CD4-positive, alpha-beta T cell (primary cell): Measurements from ENCODE around the gene RMND5A. TPM values are rescaled to one million over a fixed set of nuclear protein-coding genes. Genes with fewer than 3 reads are reported as not detected.
A peak's percentile ranks its signal among the peaks of the same experiment; 100 is the strongest.

Source experiments
- ATAC-seq: fragments of 200-7000 bp; cut with Tn5 transposase; one replicate; pipeline ENCODE4 v1.10.0; 2022; ENCODE audit warnings: mild to moderate bottlenecking; ENCODE audit not compliant: poor library complexity
- CTCF ChIA-PET: fragments of 350-600 bp; sonication (Branson Sonifier 250); formaldehyde crosslinking; loops from one replicate; lab custom pipeline; 2021; ENCODE audit warnings: antibody characterized with exemption, inconsistent platforms; lab: Charles Lee
- POLR2A ChIA-PET: fragments of 350-600 bp; sonication (Branson Sonifier 250); formaldehyde crosslinking; loops from one replicate; lab custom pipeline; 2021; ENCODE audit warnings: antibody characterized with exemption, inconsistent platforms; lab: Charles Lee
- DNase-seq, 14 experiments: peaks; one replicate each; pipeline ENCODE4 v3.0.0-alpha.2; 2013 to 2020; ENCODE audit warnings: mixed read lengths in 2 of 14
- H3K27ac ChIP-seq, 2 donors: one replicate each; pipeline versions ENCODE4 v1.5.1 to v1.7.0; 2013; ENCODE audit warnings: low read length in 2 of 2, low read depth in 1 of 2, mild to moderate bottlenecking in 1 of 2
- H3K27me3 ChIP-seq, 2 experiments: 1 replicate in 1 of 2; 2 replicates in 1 of 2; pipeline versions ENCODE4 v1.6.1 to v1.7.0; 2013; ENCODE audit warnings: low read length in 2 of 2, control low read depth in 1 of 2, mild to moderate bottlenecking in 1 of 2, moderate library complexity in 1 of 2; ENCODE audit not compliant: insufficient read depth in 2 of 2, control insufficient read depth in 1 of 2
- H3K36me3 ChIP-seq: one replicate; pipeline ENCODE4 v1.6.1; 2013; ENCODE audit warnings: low read length, control low read depth; ENCODE audit not compliant: insufficient read depth
- H3K4me1 ChIP-seq: one replicate; pipeline ENCODE4 v1.6.1; 2013; ENCODE audit warnings: low read length, control low read depth; ENCODE audit not compliant: insufficient read depth
- H3K4me3 ChIP-seq: one replicate; pipeline ENCODE4 v1.5.1; 2013; ENCODE audit warnings: mild to moderate bottlenecking, low read length, moderate library complexity
- H3K9me3 ChIP-seq, 2 experiments: 1 replicate in 1 of 2; 2 replicates in 1 of 2; pipeline versions ENCODE4 v1.6.1 to v1.7.0; 2013; ENCODE audit warnings: low read length in 2 of 2, mild to moderate bottlenecking in 2 of 2, control low read depth in 1 of 2, moderate library complexity in 1 of 2; ENCODE audit not compliant: control insufficient read depth in 1 of 2, insufficient read depth in 1 of 2
- H3K27ac Mint-ChIP-seq: one replicate; pipeline ENCODE4 v1.8.0; 2020; ENCODE audit warnings: mixed read lengths
- H3K27me3 Mint-ChIP-seq: one replicate; pipeline ENCODE4 v1.8.0; 2021; ENCODE audit warnings: mixed read lengths
- H3K36me3 Mint-ChIP-seq: one replicate; pipeline ENCODE4 v1.8.0; 2021; ENCODE audit warnings: low read depth, mixed read lengths
- H3K4me1 Mint-ChIP-seq: one replicate; pipeline ENCODE4 v1.8.0; 2021; ENCODE audit warnings: low read depth, mixed read lengths
- H3K4me3 Mint-ChIP-seq: one replicate; pipeline ENCODE4 v1.8.0; 2020; ENCODE audit warnings: mild to moderate bottlenecking, mixed read lengths
- H3K9me3 Mint-ChIP-seq: one replicate; pipeline ENCODE4 v1.8.0; 2020; ENCODE audit warnings: mixed read lengths
- intact Hi-C, 2 experiments: fragments of 100-400 bp; cut with DNase I in 1 of 2; cut with micrococcal nuclease in 1 of 2; formaldehyde crosslinking; loops; one replicate each; pipeline versions ENCODE4 v1.15.1 to v1.9.0; 2023 to 2025; cut with DNase I, micrococcal nuclease
- total RNA-seq, 174 experiments: library from RNA in 2 of 174; stranded (reverse) in 2 of 174; gene quantifications; one replicate each; pipeline ENCODE4 v1.2.3 and lab custom pipeline; 2021 to 2026
- TF ChIP-seq, protein P1 (sequence below): fragments of 200-600 bp; IDR thresholded peaks from one replicate; pipeline ENCODE4 v1.8.0; 2022; ENCODE audit warnings: antibody characterized with exemption, mild to moderate bottlenecking

RMND5A gene
- total RNA-seq, 2 experiments from 2014 or later: 20.5 to 21.4 TPM

- Mint-ChIP-seq H3K4me1 (peaks cover 4% of the 10 kb centered on the region), H3K36me3 (no peaks in the 10 kb centered on the region), H3K27me3 (peaks cover 7% of the 10 kb centered on the region), H3K27ac (no peak overlapping the region), H3K4me3 (no peak overlapping the region), H3K9me3 (no peaks in the 10 kb centered on the region)
- TF ChIP-seq, protein P1, sequence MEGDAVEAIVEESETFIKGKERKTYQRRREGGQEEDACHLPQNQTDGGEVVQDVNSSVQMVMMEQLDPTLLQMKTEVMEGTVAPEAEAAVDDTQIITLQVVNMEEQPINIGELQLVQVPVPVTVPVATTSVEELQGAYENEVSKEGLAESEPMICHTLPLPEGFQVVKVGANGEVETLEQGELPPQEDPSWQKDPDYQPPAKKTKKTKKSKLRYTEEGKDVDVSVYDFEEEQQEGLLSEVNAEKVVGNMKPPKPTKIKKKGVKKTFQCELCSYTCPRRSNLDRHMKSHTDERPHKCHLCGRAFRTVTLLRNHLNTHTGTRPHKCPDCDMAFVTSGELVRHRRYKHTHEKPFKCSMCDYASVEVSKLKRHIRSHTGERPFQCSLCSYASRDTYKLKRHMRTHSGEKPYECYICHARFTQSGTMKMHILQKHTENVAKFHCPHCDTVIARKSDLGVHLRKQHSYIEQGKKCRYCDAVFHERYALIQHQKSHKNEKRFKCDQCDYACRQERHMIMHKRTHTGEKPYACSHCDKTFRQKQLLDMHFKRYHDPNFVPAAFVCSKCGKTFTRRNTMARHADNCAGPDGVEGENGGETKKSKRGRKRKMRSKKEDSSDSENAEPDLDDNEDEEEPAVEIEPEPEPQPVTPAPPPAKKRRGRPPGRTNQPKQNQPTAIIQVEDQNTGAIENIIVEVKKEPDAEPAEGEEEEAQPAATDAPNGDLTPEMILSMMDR: no peak
- Histone ChIP-seq H3K36me3 (no peaks in the 10 kb centered on the region), H3K4me3 (no peak overlapping the region), H3K27me3 (peaks cover 0 to 2% of the 10 kb centered on the region in 2 experiments), H3K9me3 (no peaks in the 10 kb centered on the region), H3K4me1 (no peaks in the 10 kb centered on the region), H3K27ac (no peak overlapping the region)
- ChIA-PET POLR2A (no interaction called here), CTCF (no interaction called here)
- DNase-seq (no peak), ATAC-seq (no peak)
- intact Hi-C loops: no loop called here
These were observed 62.7 kb downstream of the RMND5A start for GRCh38 chr2:86782748-86783147.

GRCh38 chr2:86783615-86784339 is 63.7 kb downstream of the RMND5A start:
- CTCF ChIA-PET: no interaction called here
- no peak overlapping the region for H3K27ac ChIP-seq

GRCh38 chr2:86785456-86785855 is 65.4 kb downstream of the RMND5A start:
- Histone ChIP-seq H3K4me1 (peaks cover 13% of the 10 kb centered on the region), H3K4me3 (no peak overlapping the region), H3K27me3 (peaks cover 21 to 23% of the 10 kb centered on the region in 2 experiments), H3K27ac (no peak overlapping the region), H3K36me3 (no peaks in the 10 kb centered on the region), H3K9me3 (peaks cover 0 to 12% of the 10 kb centered on the region in 2 experiments)
- Mint-ChIP-seq H3K4me3 (no peak overlapping the region), H3K27ac (no peak overlapping the region), H3K27me3 (peaks cover 26% of the 10 kb centered on the region), H3K9me3 (no peaks in the 10 kb centered on the region), H3K4me1 (peaks cover 10% of the 10 kb centered on the region), H3K36me3 (no peaks in the 10 kb centered on the region)
- ChIA-PET POLR2A (no interaction called here), CTCF (no interaction called here)
- TF ChIP-seq, protein P1: no peak
- intact Hi-C loops: no loop called here
- ATAC-seq (no peak), DNase-seq (peak in 1 of 14 experiments; percentile 86)

More at GRCh38 chr2:86783615-86784339, 63.7 kb downstream of the RMND5A start:
- H3K27me3 Mint-ChIP-seq: peaks cover 16% of the 10 kb centered on the region
- POLR2A ChIA-PET: no interaction called here
- Histone ChIP-seq H3K27me3 (peaks cover 5 to 7% of the 10 kb centered on the region in 2 experiments), H3K4me1 (no peaks in the 10 kb centered on the region), H3K4me3 (no peak overlapping the region), H3K36me3 (no peaks in the 10 kb centered on the region), H3K9me3 (peaks cover 0 to under 1% of the 10 kb centered on the region in 2 experiments)
- DNase-seq: peak in 1 of 14 experiments; percentile 37
- H3K36me3 Mint-ChIP-seq: no peaks in the 10 kb centered on the region
- H3K27ac Mint-ChIP-seq: no peak overlapping the region
- intact Hi-C loops: no loop called here
- H3K4me3 Mint-ChIP-seq: no peak overlapping the region
- no peaks in the 10 kb centered on the region for H3K9me3 Mint-ChIP-seq
- no peak for ATAC-seq
- TF ChIP-seq, protein P1: no peak
- H3K4me1 Mint-ChIP-seq: peaks cover 5% of the 10 kb centered on the region
